Measurements from ENCODE around the gene KLHL42.

Gene KLHL42

GRCh38 chr12:27808841-27809240 is 28.8 kb downstream of the KLHL42 start:
- no peak for TF ChIP-seq CTCF (IDR thresholded peaks at IDR 0.05; ENCODE audit: poor library complexity, severe bottlenecking)
- DNase-seq (ENCODE audit: low spot score), result no peak
- no peak for ATAC-seq (ENCODE audit: low read depth)
- H3K4me1 ChIP-seq (ENCODE audit: insufficient read depth, poor library complexity, severe bottlenecking), result no peaks in the 10 kb centered on the region
- no peaks in the 10 kb centered on the region for H3K27me3 ChIP-seq (ENCODE audit: insufficient read depth, poor library complexity, severe bottlenecking)
- no peaks in the 10 kb centered on the region for H3K36me3 ChIP-seq (ENCODE audit: low read depth)
- H3K4me3 ChIP-seq (ENCODE audit: severe bottlenecking), result no peak overlapping the region
- no peaks in the 10 kb centered on the region for H3K9me3 ChIP-seq (ENCODE audit: severe bottlenecking)
- H3K27ac ChIP-seq (ENCODE audit: poor library complexity, severe bottlenecking), result no peak overlapping the region

GRCh38 chr12:27810756-27811155 is 30.7 kb downstream of the KLHL42 start:
- DNase-seq (ENCODE audit: low spot score) (no peak), ATAC-seq (ENCODE audit: low read depth) (no peak)

GRCh38 chr12:27812502-27812901 is 32.5 kb downstream of the KLHL42 start:
- Histone ChIP-seq H3K27ac (ENCODE audit: poor library complexity, severe bottlenecking) (no peak overlapping the region), H3K9me3 (ENCODE audit: severe bottlenecking) (no peaks in the 10 kb centered on the region), H3K4me3 (ENCODE audit: severe bottlenecking) (no peak overlapping the region), H3K36me3 (ENCODE audit: low read depth) (no peaks in the 10 kb centered on the region), H3K4me1 (ENCODE audit: insufficient read depth, poor library complexity, severe bottlenecking) (no peaks in the 10 kb centered on the region), H3K27me3 (ENCODE audit: insufficient read depth, poor library complexity, severe bottlenecking) (no peaks in the 10 kb centered on the region)
- DNase-seq (ENCODE audit: low spot score), result no peak
- no peak for TF ChIP-seq CTCF (IDR thresholded peaks at IDR 0.05; ENCODE audit: poor library complexity, severe bottlenecking)
- ATAC-seq (ENCODE audit: low read depth), result no peak

More at GRCh38 chr12:27810756-27811155, 30.7 kb downstream of the KLHL42 start:
- TF ChIP-seq CTCF (IDR thresholded peaks at IDR 0.05; ENCODE audit: poor library complexity, severe bottlenecking), result no peak
- no peaks in the 10 kb centered on the region for H3K36me3 ChIP-seq (ENCODE audit: low read depth)
- H3K27ac ChIP-seq (ENCODE audit: poor library complexity, severe bottlenecking), result no peak overlapping the region
- H3K4me3 ChIP-seq (ENCODE audit: severe bottlenecking), result no peak overlapping the region
- H3K9me3 ChIP-seq (ENCODE audit: severe bottlenecking), result no peaks in the 10 kb centered on the region
- no peaks in the 10 kb centered on the region for H3K4me1 ChIP-seq (ENCODE audit: insufficient read depth, poor library complexity, severe bottlenecking)
- H3K27me3 ChIP-seq (ENCODE audit: insufficient read depth, poor library complexity, severe bottlenecking), result no peaks in the 10 kb centered on the region

GRCh38 chr12:27814411-27814810 is 34.4 kb downstream of the KLHL42 start:
- TF ChIP-seq CTCF (IDR thresholded peaks at IDR 0.05; ENCODE audit: poor library complexity, severe bottlenecking), result no peak
- DNase-seq (ENCODE audit: low spot score) (no peak), ATAC-seq (ENCODE audit: low read depth) (no peak)
- Histone ChIP-seq H3K27me3 (ENCODE audit: insufficient read depth, poor library complexity, severe bottlenecking) (no peaks in the 10 kb centered on the region), H3K4me1 (ENCODE audit: insufficient read depth, poor library complexity, severe bottlenecking) (no peaks in the 10 kb centered on the region), H3K9me3 (ENCODE audit: severe bottlenecking) (no peaks in the 10 kb centered on the region), H3K27ac (ENCODE audit: poor library complexity, severe bottlenecking) (no peak overlapping the region), H3K36me3 (ENCODE audit: low read depth) (no peaks in the 10 kb centered on the region), H3K4me3 (ENCODE audit: severe bottlenecking) (no peak overlapping the region)

- Histone ChIP-seq H3K4me3 (ENCODE audit: severe bottlenecking) (no peak overlapping the region), H3K27me3 (ENCODE audit: insufficient read depth, poor library complexity, severe bottlenecking) (no peaks in the 10 kb centered on the region), H3K27ac (ENCODE audit: poor library complexity, severe bottlenecking) (no peak overlapping the region), H3K4me1 (ENCODE audit: insufficient read depth, poor library complexity, severe bottlenecking) (no peaks in the 10 kb centered on the region), H3K36me3 (ENCODE audit: low read depth) (no peaks in the 10 kb centered on the region), H3K9me3 (ENCODE audit: severe bottlenecking) (no peaks in the 10 kb centered on the region)
- no peak for ATAC-seq (ENCODE audit: low read depth)
- no peak for TF ChIP-seq CTCF (IDR thresholded peaks at IDR 0.05; ENCODE audit: poor library complexity, severe bottlenecking)
- DNase-seq (ENCODE audit: low spot score), result no peak
Observed at GRCh38 chr12:27814851-27815591, 35.0 kb downstream of the KLHL42 start.

Data from RWPE2 (cell line).